ENCODE measurements around the gene CBX6. TPM values are rescaled to one million over a fixed set of nuclear protein-coding genes. Genes with fewer than 3 reads are reported as not detected.

CBX6 gene
- total and polyA plus RNA-seq, 9 of the 15 experiments (the other 6 are each of a cell fraction or from before 2014, with no cell fraction given), result 0.75 to 31.6 (median 8.0) TPM

GRCh38 chr22:38860283-38861169, 11.5 kb downstream of the CBX6 start:
- DNase-seq (ENCODE audit: extremely low read depth in 1 of 4, low spot score in 3 of 4) (no peak), ATAC-seq (no peak), FAIRE-seq (no peak)
- Histone ChIP-seq H3K9me1 (ENCODE audit: control insufficient read depth, insufficient read depth, low read length) (peaks cover 2% of the 10 kb centered on the region), H3K27me3 (ENCODE audit: control insufficient read depth in 2 of 2, insufficient read depth in 2 of 2, low read length in 2 of 2) (no peaks in the 10 kb centered on the region), H4K20me1 (replicated peaks; ENCODE audit: control insufficient read depth, insufficient read depth, low read length) (no peaks in the 10 kb centered on the region), H3K9ac (ENCODE audit: insufficient read depth in 1 of 2, low read depth in 2 of 2, low read length in 2 of 2) (peak overlapping the region in 1 of 2 experiments; percentile 36; a peak in 1 of 4 replicates), H3K4me1 (replicated peaks in 1 of 2; ENCODE audit: control insufficient read depth in 2 of 2, insufficient read depth in 2 of 2, low read length in 2 of 2) (peaks cover 0 to 31% of the 10 kb centered on the region in 2 experiments; a peak in 3 of 5 replicates), H3K4me2 (ENCODE audit: insufficient read depth, low read length) (no peak overlapping the region), H3K9me3 (replicated peaks; ENCODE audit: control insufficient read depth, insufficient read depth, low read depth, low read length) (no peaks in the 10 kb centered on the region), H3K4me3 (no peak overlapping the region), H3K27ac (ENCODE audit: extremely low read depth, low read depth, low read length) (no peak overlapping the region), H3K36me3 (ENCODE audit: control insufficient read depth, insufficient read depth, low read length) (peaks cover 7% of the 10 kb centered on the region; the same call in 2 of the 3 replicates), H2AFZ (ENCODE audit: low read depth, low read length) (no peak overlapping the region), H3K79me2 (ENCODE audit: control insufficient read depth, insufficient read depth, low read length) (no peaks in the 10 kb centered on the region; the same call in 2 of the 3 replicates)
- no TSS peak for BruUV-seq (replicated peaks)
- intact Hi-C loops (cut with micrococcal nuclease), result no loop called here
- WGBS (ENCODE audit: insufficient coverage, low coverage, missing lambda C conversion rate), result 62% methylated on average over 10 of the region's 23 CpGs
- CTCF ChIA-PET (ENCODE audit: low intra/inter-chr PET ratio), result no interaction called here
- in situ Hi-C loops (cut with MboI), result no loop called here
- TF ChIP-seq SUPT5H (IDR thresholded peaks at IDR 0.05) (peak; percentile 17; the same call in 1 of the 2 replicates), POLR2G (IDR thresholded peaks at IDR 0.05; ENCODE audit: low read depth, low read length) (peak; percentile 67), GABPA (tag; conservative IDR thresholded peaks at IDR 0.05; ENCODE audit: low read depth) (no peak), MAX (CRISPR knock-in tag; IDR thresholded peaks at IDR 0.05) (0 out of 2 replicates have a peak, but pooled peaks have one; percentile 13), SMAD4 (CRISPR knock-in tag; conservative IDR thresholded peaks at IDR 0.05) (no peak), MXI1 (IDR thresholded peaks at IDR 0.05; ENCODE audit: low read depth, low read length) (no peak)
- POLR2A ChIA-PET, result interaction anchor here (0.7 to 0.8 kb wide), 2 partner anchors 102 to 125 kb away, joined by 3 to 4 read pairs; no protein-coding TSS in a partner anchor

Measured in K562 (cell line).